Activated naive CD4-positive, alpha-beta T cell treated with Interleukin-2 at 50 U/mL for 16 hours (primary cell): Measurements from ENCODE around the gene VPS9D1.
A peak's percentile ranks its signal among the peaks of the same experiment; 100 is the strongest.

Source experiments
- DNase-seq: peaks from one replicate; pipeline ENCODE4 v3.0.0-alpha.2; 2020

The VPS9D1 gene

DNA sequence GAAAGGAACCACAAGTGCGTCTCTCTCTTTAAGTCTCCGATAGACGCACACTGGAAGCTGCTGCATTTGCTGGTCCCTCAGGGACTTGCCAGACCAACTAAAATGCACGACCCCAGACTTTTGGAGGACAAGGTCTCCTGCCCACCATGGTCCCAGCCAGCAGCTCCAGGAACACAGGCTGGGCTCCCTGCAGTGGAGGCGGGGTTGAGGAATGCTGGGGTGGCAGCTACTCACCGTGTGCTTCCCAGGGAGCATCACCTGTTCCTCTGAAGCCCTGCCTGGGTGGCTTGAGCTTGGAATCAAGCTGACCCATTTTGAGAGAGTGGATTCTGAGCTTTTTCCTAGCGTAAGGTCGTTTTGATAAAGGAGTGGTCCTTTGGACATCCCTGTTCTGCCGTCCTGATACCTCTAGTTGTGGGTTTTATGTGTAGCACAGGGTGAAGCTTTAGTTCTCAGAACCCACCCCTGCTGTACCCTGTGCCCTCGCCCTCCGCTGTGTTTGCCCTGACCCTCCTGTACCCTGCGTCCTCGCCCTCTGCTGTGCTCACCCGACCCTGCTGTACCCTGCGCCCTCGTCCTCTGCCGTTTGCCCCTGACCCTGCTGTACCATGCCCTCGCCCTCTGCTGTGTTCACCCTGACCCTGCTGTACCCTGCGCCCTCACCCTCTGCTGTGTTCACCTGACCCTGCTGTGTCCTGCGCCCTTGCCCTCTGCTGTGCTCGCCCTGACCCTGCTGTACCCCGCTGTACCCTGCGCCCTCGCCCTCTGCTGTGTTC, 11.6 kb upstream of the VPS9D1 start:
- DNase-seq, result no peak

DNA sequence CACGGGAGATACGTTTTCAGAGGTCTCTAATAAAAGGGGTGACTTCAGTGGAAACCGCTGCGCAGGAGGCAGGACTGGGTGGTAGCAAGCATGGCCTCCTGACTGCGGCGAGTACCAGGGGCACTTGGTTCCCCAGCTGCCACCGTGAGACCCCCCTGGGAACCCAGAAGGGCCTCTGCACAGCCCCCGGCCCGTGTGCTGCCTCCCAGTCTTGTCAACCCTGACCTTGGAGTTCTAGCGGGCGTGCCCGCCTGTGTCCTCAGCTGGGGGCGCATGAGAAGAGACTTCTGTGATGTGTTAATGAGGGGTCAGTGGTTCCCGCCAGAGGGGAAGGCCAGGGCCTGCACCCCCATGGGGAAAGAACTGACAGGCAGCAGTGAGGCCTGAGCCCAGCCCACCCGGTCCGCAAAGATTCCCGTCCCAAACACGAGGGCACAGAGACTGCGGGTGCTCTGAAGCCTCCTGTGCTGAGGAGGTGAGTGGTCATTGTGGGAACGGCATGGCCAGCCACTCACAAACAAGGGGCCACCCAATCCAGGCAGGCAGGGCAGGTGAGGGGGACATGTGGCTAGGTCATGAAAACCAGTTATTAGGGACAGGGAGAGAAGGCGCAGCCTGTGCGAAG, 10.0 kb upstream of the VPS9D1 start:
- no peak for DNase-seq

DNA sequence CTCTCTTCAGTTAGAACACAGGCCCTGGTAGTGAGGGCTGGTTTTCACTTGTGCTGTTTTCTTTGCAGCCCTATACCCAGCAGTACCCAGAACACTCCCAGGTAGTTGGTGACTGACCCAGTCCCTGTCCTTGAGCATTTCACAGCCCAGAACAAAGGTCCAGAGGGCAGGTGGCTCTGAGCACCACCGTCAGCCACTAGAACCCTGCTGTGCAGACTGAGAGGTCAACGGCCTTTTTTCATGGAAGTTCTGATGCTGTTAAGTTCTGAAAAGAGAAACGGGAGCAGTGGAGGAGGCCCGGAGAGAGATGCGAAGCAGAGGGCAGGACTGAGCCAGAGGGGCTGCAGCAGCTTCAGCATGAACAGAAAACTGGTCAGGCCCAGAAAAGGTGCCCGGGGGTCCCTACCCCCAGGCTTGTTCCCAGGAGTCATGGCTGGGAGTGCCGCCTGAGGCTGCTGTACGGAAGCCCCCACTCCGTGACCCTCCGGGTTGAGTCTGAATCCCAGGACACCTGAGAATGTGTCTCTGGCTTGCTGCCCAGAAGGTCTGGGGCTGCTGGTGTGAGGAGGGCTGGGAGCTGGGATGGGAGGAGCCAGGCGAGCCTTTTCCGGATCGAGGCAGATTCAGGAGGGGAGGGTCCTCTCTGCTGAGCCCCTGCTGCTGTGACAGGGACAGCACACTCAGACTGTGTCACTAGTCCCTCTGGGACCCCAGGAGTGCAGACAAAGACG, 9.3 kb upstream of the VPS9D1 start:
- DNase-seq, result no peak

DNA sequence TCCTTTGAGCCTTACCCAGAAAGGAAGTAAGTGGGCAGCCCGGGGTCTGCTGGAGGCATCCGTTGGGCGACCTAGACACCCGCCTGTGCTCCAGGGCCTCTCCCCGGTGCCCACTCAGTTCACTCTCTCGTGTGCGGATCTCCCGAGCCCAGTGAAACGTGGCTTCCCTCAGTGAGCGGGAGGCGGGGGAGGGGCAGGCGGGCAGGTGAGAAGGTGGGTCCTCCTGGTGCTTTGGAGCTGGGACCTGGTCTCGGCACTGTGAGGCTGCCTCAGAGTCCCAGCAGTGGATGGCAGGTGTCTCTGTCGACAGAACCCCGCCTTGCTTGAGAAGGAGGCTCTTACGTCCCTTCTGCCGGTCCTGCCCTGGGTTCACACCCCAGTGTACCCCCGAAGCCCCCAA, 8.6 kb upstream of the VPS9D1 start:
- no peak for DNase-seq

DNA sequence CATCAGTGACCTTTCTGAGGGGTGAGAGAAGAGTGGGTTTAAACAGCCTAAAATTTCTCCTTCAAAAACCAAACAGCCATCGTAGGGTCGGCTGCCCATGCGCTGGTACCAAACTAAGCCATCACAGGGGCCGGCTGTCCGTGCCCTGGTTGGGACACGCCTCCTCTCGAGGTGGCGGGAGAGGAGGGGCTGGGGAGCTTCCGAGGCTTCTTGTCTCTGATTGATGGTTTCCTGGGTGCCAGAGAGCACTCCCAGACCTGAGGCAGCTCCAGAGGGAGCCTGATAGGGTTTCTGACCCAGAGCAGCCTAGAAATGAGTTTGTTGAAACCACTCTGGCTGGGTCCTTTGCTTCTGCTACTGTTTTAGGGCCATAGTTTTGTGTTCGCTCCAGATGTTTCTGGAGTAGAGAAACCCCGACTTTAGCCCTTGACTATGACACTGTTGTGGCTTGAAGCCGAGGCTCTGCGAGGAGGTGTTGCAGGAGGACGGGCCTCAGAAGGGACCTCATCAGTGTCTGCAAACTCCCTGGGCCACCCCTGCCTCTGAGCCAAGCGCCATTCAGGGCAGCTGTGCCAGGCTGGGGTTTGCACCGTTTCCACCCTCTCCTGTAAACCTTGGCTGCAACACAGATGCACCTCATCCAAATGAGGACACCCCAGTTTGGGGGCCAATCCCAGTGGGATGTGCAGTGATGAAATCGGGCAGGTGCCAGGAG, 6.9 kb upstream of the VPS9D1 start:
- no peak for DNase-seq

GRCh38 chr16:89723279-89724250, 2.9 kb upstream of the VPS9D1 start:
- peak; percentile 76 for DNase-seq

DNA sequence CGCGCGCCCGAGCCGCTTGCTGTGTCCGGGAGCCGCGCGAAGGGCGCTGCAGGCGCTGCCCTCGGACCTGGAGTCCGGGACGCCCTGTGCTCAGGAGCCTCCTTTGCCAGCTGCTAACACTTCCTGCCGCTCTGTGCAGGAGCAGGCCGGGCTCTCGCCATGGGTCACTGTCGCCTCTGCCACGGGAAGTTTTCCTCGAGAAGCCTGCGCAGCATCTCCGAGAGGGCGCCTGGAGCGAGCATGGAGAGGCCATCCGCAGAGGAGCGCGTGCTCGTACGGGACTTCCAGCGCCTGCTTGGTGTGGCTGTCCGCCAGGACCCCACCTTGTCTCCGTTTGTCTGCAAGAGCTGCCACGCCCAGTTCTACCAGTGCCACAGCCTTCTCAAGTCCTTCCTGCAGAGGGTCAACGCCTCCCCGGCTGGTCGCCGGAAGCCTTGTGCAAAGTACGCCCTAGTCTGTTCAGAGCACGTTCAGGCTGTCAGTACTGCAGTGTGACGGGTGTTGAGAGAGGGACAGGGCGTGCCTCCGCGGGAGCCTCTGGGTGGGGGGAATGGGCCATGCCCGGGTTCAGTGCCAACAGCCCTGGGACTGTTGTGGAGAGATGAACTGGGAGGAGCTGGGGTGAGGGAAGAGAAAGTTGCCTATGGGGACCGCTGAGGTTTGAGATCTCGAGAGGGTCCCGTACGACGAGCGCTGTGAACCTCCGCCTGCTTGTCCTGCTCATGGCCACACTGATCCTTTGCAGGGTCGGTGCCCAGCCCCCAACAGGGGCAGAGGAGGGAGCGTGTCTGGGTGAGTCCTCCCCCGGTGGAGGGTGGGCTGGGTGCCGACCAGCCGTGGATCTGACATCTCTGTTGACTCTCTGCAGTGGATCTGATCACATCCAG, 1.9 kb upstream of the VPS9D1 start:
- DNase-seq, result peak; percentile 66

DNA sequence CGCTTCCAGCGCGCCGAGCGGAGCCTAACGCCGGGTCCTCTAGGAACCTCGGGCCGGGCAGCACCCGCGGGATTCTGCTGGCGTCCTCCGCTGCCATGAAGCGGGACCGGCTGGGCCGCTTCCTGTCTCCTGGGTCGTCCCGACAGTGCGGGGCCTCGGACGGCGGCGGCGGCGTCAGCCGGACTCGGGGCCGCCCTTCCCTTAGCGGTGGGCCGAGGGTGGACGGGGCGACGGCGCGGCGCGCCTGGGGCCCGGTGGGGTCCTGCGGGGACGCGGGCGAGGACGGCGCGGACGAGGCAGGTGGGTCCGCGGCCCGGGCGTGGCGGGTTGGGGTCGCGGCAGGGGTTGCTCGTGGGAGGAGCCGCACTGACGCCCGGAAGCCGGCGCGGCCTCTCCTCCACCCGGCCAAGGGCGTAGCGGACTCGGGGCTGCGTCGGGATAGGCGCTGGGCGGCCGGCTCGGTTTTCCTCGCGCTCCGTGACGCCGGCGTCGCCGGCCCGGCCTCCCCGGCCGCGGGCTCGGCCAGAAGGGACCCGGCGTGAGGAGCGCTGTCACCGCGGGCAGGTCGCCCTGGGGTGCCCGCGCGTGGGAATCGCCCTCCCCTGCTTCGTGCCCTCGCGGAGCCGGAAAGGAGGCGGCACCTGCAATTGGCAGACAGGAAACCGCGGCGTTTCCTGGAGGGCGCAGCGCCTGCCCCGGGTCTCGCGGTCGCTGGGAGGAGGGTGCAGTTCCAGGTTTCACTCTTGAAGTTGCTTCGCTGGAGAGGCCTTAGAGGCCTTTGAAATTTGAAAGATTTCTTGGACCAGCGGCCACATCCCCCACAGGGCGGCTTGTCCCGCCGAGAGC, 1.1 kb upstream of the VPS9D1 start:
- DNase-seq, result peak; percentile 85

DNA sequence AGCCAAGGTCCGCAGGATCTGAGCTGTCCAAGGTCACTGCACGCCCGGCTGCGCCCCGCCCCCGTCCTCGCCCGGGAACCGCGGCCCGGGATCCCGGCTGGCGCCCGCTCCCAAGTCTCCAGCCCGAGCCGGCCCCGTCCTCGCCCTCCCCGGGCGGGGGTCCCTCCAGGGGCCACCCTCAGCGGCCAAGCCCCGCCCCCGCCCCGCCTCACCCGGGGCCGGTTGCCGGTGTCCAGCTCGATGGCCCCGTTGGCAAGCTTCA, 216 bp downstream of the VPS9D1 start:
- DNase-seq, result no peak

DNA sequence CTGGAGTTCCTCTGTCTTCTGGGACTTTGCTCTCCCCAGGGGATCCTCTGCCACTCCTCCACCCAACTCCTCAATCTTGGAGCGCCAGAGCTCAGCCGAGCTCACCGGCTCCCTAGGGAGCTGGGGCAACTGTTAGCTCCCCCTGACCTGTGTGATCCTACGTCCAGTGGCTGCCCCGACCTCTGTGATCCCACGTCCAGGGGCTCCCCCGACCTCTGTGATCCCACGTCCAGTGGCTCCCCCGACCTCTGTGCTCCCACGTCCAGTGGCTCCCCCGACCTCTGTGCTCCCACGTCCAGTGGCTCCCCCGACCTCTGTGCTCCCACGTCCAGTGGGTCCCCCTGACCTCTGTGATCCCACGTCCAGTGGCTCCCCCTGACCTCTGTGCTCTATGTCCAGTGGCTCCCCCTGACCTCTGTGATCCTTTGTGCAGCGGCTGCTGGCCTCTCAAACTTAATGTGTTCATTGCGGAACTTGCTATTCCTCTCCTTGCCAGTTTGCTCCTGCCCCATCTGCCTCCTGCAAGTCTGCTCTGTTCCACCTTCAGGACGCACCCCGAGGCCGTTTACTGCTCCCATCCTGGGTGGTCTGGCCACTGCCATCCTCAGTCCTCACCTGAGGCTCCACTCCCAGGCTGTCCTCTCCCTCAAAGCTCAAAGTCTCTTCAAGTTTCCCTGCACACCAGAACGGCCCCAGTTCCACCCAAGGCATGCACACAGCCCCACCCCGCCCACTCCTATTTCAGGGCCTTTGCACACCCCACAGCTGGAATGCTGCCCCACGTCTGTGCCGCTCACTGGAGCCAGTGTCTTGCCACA, 2.8 kb downstream of the VPS9D1 start:
- DNase-seq, result no peak

GRCh38 chr16:89716916-89717687, 3.6 kb downstream of the VPS9D1 start:
- no peak for DNase-seq

GRCh38 chr16:89716493-89716892, 4.2 kb downstream of the VPS9D1 start:
- DNase-seq, result no peak

DNA sequence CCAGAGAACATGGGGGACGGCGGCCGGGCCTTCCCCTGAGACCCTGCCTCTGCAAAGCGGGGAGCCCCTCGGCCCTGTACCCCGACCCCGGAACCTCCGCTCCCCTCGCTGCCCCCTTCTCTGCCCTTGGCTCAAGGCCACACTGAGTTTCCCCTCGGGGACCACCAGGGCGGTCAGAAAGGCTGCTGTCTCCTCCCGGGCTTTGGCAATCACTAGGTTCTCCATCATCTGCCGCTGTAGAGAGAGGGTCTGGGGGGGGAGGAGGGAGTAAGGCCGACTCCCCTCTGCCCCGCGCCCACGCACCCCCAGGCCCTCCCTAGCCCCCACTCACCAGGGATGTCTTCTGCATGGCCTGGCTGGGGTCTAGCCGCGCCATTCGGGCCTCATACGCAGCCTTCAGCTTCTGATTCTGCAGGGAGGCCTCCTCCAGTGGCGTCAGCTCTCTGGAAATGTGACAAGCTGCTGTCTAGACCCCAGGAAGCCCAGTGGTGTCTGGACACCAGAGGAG, 8.4 kb downstream of the VPS9D1 start:
- no peak for DNase-seq

- peak; percentile 77 for DNase-seq
Observed at GRCh38 chr16:89711601-89712273, 9.0 kb downstream of the VPS9D1 start.

DNA sequence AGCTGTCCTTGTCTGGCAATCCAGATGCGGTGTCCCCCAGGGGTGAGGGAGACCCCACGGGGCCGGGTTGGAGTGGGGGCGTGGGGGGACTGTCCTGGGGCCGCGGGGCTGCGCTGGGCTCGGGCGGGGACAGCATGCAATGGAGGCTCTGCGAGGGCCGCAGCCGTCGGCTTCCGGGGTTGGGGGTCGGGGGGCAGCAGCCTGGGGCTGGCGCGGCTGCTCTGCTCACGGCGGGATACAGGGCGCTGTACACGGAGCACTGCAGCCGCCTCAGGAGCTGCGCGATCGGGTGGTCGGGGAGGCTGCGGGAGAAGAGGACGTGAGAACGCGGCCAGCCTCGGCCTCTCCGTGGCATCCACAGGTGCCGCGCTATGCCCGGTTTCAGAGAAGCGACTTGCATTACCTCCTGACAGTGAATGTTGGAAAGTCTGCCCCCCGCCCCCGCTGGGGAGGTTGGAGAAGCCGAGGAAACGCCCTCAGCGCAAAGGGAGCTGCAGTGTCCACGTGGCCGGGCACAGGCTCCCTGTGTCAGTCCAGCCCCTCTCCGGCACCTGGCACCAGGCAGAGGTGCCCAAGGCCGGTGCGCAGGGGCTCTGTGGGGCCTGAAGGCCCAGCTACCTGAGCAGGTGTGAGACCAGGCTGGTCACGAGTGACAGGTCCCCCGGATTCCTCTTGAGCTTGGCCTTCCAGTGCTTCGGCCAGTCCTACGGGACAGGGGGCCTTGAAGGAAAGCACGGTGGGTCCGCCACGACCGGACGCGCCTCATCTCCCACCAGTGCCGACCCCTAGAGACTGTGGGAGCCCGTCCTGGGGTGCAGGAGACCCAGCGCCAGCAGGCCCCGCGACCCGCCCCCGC, 9.8 kb downstream of the VPS9D1 start:
- DNase-seq, result no peak

GRCh38 chr16:89709716-89710432, 10.8 kb downstream of the VPS9D1 start:
- no peak for DNase-seq
